HL-60/S4 treated with phorbol 12-myristate 13-acetate at 8.2 ng/mL for 4 days and 3 days (cell line): Measurements from ENCODE around the gene AP3B2.

Source experiments
- in situ Hi-C: fragments of 300-500 bp; cut with MboI; formaldehyde crosslinking; loops from 2 replicates; pipeline ENCODE4 v1.15.0; 2022; ENCODE audit warnings: low sequenced_read_pairs

Gene AP3B2

DNA sequence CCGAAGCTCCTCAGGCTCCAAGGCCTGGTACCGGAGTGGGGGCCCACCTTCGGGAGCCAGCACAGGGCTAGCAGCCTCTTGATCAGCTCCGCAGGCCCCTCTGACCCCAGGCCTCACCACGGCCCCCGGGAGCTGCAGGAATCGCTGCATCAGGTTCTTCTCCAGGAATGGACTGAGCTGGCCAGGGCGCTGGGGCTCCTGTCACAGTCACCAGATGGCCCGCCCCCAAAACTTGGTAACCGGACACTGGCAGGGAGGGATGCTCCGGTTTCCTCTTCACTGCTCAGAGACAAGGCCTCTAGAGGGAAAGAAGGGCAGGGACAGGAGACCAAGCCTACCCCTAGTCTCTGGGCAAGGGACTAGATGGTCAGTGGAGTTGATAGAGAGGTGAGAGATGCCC is 9.9 kb downstream of the AP3B2 start:
- in situ Hi-C loops = no loop called here

- in situ Hi-C loops = no loop called here
Measured at GRCh38 chr15:82698711-82699345, 10.8 kb downstream of the AP3B2 start.

DNA sequence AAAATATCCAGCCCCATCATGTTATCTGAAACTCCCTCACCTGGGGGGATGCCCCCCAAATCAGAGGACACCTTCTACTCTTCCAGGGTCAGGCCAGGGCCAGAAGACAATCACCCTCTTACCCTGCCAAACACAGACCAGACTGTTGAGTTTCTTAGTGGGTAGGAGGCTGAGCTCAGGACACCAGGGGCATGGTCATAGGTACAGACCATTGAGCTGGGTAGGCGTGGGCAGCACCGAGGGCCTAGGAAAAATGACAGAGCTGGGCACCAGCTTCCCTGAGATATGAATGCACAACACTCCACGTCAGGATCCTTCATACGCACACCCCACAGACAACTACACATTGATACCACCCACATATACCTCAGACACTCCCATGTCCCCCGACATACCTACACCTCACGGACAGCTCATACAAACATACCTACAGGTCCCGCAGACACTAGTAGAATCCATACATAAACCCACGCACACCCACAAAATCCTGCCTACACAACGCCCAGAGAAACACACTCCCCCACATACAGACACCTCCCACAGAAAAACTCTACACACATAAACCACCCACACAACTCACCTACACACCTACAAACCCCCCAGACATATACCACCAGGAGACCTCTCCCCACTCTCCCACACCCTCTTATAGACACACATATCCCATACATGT is 11.8 kb downstream of the AP3B2 start:
- in situ Hi-C loops = no loop called here

- in situ Hi-C loops = no loop called here
Measured at GRCh38 chr15:82692171-82692570, 17.5 kb downstream of the AP3B2 start.

- in situ Hi-C loops = no loop called here
Measured at GRCh38 chr15:82689147-82689546, 20.5 kb downstream of the AP3B2 start.

GRCh38 chr15:82688691-82689090 is 21.0 kb downstream of the AP3B2 start:
- in situ Hi-C loops = no loop called here

DNA sequence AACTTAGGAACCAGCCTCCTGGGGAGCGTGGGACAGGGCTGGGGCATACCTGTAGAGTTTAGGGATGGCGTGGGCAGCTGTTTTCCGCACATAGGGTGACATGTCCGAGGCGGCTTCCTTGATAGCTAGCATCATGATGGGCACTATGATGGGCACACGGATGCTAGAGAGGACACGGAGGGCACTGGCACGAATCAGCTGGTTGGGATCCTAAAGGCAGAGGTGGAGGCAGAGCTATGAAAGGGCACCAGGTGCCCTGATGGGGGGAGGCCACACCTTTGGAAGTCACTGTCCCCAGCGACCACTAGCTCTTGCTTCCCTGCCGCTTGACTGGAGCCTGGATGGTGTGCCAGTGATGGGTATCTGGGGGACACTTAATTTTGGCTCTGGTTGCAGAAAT is 28.3 kb downstream of the AP3B2 start:
- in situ Hi-C loops = no loop called here

- in situ Hi-C loops = no loop called here
Measured at GRCh38 chr15:82680200-82681102, 29.2 kb downstream of the AP3B2 start.

- in situ Hi-C loops = no loop called here
Measured at GRCh38 chr15:82679626-82680199, 30.0 kb downstream of the AP3B2 start.

DNA sequence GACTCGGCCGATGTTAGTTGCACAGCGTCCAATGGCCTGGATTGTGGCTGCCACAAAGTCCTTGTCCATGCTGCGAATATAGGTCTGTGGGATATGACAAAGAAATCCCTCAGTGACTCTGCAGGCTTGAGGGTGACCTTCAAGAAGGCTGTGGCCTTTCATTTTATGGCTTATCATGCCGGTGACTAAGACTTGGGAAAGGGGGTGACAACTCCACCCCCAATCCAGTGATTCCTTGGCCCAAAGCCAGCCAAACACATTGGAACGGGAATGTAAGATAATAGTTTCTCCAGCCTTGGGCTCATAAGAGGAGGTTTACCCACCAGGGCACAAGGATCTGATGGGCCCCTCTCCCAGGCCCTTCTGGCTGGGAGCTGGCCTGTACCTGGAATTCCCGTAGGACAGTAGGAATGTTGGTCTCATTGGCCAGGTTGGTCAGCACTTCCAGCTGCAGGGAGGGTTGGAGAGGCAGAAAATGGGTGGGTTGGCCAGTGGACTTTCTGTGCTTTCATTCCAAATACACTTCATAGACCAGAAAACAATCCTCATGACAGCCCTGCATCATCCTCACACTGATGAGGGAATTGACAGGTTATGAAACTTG is 31.9 kb downstream of the AP3B2 start:
- in situ Hi-C loops = no loop called here

DNA sequence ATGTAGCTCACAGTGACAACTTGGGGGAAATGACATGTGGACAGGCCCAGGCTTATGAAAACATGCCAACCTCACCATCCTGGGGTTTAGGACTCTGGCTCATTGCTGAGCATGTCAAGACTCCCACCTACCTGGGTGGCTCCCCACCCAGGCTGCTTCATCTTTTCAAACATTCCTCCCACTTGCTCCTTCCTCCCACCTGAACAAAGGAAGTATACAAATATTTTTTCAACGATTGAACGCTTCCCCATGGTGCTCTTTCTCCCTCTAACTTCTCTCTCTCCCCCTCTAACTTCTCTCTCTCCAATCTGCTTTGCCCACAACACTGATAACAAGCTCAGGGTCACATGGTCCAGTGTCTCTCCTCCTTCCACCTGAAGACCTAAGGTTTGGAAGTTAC is 34.8 kb downstream of the AP3B2 start:
- in situ Hi-C loops = no loop called here

DNA sequence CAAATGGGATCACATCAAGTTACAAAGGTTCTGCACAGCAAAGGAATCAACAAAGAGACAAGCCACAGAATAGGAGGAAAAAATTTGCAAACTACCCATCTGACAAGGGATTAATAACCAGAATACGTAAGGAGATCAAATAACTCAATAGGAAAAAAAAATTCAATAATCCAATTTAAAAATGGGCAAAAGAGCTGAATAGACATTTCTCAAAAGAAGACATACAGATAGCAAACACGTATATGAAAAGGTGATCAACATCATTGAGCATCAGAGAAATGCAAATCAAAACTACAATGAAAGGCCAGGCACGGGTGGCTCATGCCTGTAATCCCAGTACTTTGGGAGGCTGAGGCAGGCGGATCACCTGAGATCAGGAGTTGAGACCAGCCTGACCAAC is 39.0 kb downstream of the AP3B2 start:
- in situ Hi-C loops = no loop called here

DNA sequence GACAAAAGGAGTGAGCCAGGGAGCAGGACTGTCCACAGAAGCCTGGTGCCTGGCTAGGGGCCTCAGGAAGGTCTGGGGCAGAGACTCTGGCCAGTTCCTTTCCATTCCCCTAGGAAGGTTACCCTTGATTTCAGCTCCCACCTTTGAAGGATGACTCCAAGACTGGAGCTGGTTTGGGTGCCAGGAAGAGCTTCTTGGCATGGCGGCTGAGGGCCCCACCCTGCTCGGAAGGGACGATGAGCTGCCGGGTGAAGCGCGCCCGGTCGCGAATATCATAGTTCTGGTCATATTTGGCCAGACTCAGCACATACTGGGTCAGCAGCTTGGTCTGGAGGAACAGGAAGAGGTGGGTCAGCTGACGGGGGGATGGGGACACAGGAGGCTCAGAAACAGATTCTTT is 43.1 kb downstream of the AP3B2 start:
- in situ Hi-C loops = loop anchor here (10.0 kb wide), 1 partner anchor 48 kb away; no protein-coding TSS in a partner anchor

GRCh38 chr15:82664021-82664420 is 45.7 kb downstream of the AP3B2 start:
- in situ Hi-C loops = loop anchor here (10.0 kb wide), 1 partner anchor 51 kb away; no protein-coding TSS in a partner anchor

DNA sequence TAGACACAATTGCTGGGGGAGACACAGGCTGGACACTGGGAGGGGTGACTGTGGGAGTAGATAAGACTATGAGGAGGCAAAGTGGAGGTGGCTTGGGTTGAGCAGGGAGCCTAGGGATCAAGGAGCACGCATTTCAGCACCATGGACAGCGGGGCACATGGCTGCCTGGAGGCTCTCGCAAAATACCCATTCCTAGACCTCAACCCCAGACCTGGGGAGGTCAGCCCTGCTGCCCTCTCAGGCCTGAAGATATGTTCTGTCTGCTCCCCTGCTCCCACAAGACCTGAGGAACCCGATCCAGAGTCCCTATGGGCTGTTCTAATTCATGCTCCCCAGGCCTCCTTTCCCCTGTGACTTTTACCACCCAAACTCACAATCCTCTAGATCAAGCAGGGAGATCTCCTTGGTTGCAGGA is 46.5 kb downstream of the AP3B2 start:
- in situ Hi-C loops = loop anchor here (10.0 kb wide), 1 partner anchor 52 kb away; no protein-coding TSS in a partner anchor

- in situ Hi-C loops = loop anchor here (10.0 kb wide), 1 partner anchor 52 kb away; no protein-coding TSS in a partner anchor
Measured at GRCh38 chr15:82662641-82663040, 47.0 kb downstream of the AP3B2 start.

DNA sequence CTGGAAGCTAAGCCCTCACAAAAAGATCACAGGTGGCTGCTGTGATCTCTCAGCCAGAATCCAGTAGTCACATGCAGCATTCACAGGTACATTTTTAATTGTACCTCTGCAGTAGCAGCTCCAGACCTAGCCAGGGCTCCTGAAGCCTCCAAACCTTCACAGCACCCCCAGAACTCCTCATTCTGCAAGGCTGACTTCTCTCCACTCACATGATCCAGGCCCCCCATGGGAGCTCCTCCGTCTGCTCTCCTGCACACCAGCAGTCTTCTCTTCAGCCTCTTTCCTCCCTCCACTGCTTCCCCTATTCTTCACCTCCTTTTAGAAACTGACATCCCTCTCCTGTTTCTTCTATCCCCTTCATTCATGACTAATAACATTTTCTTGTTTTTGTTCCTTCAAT is 49.3 kb downstream of the AP3B2 start:
- in situ Hi-C loops = loop anchor here (10.0 kb wide), 1 partner anchor 54 kb away; no protein-coding TSS in a partner anchor

- in situ Hi-C loops = no loop called here
Measured at GRCh38 chr15:82656641-82657266, 52.9 kb downstream of the AP3B2 start.

DNA sequence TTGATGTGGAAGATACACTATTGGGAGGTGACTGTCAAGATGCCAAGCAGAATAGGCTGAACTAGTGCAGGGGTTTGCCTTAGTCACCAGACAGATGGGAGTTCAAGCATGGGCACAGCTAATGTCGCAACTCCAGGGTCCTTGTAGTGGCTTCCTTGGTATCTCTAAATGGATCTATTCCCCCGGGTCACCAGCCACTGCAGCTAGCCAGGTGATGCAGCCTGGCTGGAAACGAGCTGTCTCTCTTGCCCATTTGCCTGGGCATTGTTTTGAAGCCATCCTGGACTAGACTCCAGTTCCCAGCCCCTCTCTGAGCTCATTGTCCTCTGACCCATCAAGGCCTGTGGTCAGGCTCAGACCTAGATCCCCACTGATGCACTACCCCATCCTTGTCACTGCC is 54.1 kb downstream of the AP3B2 start:
- in situ Hi-C loops = no loop called here

DNA sequence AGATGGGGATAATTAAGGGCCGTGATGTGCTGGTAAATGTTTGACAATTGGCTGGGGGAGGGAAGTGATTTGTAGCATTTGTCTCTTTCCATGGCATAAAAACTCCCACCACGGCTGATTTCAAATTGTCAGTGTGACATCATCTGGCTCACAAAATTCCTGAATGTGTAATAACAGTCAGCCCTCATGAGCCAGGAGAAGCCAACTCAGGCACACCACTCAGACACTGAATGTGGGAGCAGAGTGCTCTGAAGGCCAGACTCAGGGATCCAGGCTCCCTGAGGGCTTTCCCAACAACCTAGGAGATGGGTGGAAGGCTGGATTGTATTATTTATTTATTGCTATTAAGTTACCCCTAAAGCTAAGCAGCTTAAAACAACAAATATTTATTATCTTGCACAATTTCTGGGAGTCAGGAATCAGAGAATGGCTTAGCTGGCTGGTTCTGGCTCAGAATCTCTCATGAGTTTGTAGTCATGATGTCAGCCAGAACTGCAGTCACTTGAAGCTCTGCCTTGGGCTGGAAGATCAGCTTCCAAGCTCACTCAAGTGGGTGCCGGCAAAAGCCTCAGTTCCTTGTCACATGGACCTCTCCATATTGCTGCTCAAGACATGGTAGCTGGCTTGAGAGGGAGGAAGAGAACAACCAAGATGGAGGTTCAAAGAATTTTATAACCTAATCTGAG is 56.0 kb downstream of the AP3B2 start:
- in situ Hi-C loops = no loop called here
